DOHH2 (cell line): ENCODE data around the gene WDFY2.

ENCODE experiments used
- H3F3A ChIP-seq: fragments of 200-600 bp; sonication (generic), shearing (Covaris generic); 2 replicates; pipeline ENCODE4 v1.6.0; 2016; ENCODE audit warnings: antibody characterized with exemption, mild to moderate bottlenecking; ENCODE audit not compliant: control insufficient read depth, insufficient read depth
- H3K27ac ChIP-seq: fragments of 200-600 bp; sonication (generic); 2 replicates; pipeline ENCODE4 v1.5.1; 2014; ENCODE audit warnings: low read depth, mild to moderate bottlenecking, low read length, moderate library complexity
- H3K27me3 ChIP-seq: fragments of 200-600 bp; sonication (generic); 2 replicates; pipeline ENCODE4 v1.6.1; 2014; ENCODE audit warnings: mild to moderate bottlenecking, low read length, mixed read lengths; ENCODE audit not compliant: control insufficient read depth
- H3K36me3 ChIP-seq: fragments of 200-600 bp; sonication (generic); 2 replicates; pipeline ENCODE4 v1.6.1; 2014; ENCODE audit warnings: mild to moderate bottlenecking, low read length, moderate library complexity, mixed read lengths; ENCODE audit not compliant: control insufficient read depth
- H3K4me1 ChIP-seq: fragments of 200-600 bp; sonication (generic); 2 replicates; pipeline ENCODE4 v1.6.1; 2014; ENCODE audit warnings: mild to moderate bottlenecking, low read length, mixed read lengths; ENCODE audit not compliant: control insufficient read depth
- H3K4me2 ChIP-seq: fragments of 200-600 bp; sonication (generic); 2 replicates; pipeline ENCODE4 v1.6.0; 2014; ENCODE audit warnings: mild to moderate bottlenecking, low read length, moderate library complexity
- H3K4me3 ChIP-seq: fragments of 200-600 bp; sonication (generic); 2 replicates; pipeline ENCODE4 v1.5.1; 2014; ENCODE audit warnings: mild to moderate bottlenecking, low read length, mixed read lengths
- H3K79me2 ChIP-seq: fragments of 200-600 bp; sonication (generic); 2 replicates; pipeline ENCODE4 v1.6.1; 2014; ENCODE audit warnings: mild to moderate bottlenecking, low read length, mixed read lengths; ENCODE audit not compliant: control insufficient read depth
- H3K9me2 ChIP-seq: fragments of 200-600 bp; sonication (generic); replicated peaks from 2 replicates; pipeline ENCODE4 v1.6.1; 2014; ENCODE audit warnings: mild to moderate bottlenecking, low read length, mixed read lengths; ENCODE audit not compliant: control insufficient read depth
- H3K9me3 ChIP-seq: fragments of 200-600 bp; sonication (generic); 2 replicates; pipeline ENCODE4 v1.6.1; 2014; ENCODE audit warnings: antibody characterized with exemption, low read length, mixed read lengths; ENCODE audit not compliant: control insufficient read depth, insufficient read depth
- H4K20me1 ChIP-seq: fragments of 200-600 bp; sonication (generic); 2 replicates; pipeline ENCODE4 v1.6.0; 2014; ENCODE audit warnings: low read depth, mild to moderate bottlenecking, antibody characterized with exemption, low read length, moderate library complexity; ENCODE audit not compliant: control insufficient read depth, insufficient read depth
- CTCF ChIP-seq: fragments of 200-600 bp; sonication (generic); IDR thresholded peaks from one replicate; pipeline ENCODE4 v1.5.1; 2014; ENCODE audit warnings: antibody characterized with exemption, mild to moderate bottlenecking, low read depth, low read length; ENCODE audit not compliant: poor library complexity, severe bottlenecking
- EZH2phosphoT487 ChIP-seq: fragments of 200-600 bp; sonication (generic); IDR thresholded peaks from 2 replicates; pipeline ENCODE4 v1.6.1; 2017; ENCODE audit warnings: borderline replicate concordance, mild to moderate bottlenecking, antibody characterized with exemption, low read length, moderate library complexity, mixed read lengths

WDFY2 gene

DNA sequence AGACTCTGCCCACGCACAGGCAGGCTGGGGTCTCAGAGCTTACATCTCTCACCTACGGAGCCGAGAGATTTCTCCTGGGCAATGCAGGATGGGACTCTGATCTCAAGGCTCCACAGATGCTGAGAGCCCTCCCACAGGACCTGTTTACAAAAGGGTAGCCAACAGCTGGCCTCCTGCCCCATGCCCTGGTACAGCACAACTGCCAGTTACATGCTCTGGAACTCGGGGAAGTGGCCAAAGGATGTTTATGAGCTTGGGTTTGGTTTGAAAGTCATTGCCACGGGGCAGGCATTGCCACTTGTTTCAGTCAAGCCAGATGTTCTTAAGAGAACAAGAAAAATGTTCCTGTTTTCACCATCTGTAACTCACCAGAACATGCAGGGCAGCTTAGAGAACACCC is 216.2 kb downstream of the WDFY2 start:
- no peak for TF ChIP-seq EZH2phosphoT487
- no peak for TF ChIP-seq CTCF
- Histone ChIP-seq H3K27me3 (no peaks in the 10 kb centered on the region), H3K79me2 (peaks cover 15% of the 10 kb centered on the region), H3K4me3 (no peak overlapping the region), H3K9me2 (no peaks in the 10 kb centered on the region), H3K4me2 (no peak overlapping the region), H3K9me3 (no peaks in the 10 kb centered on the region), H3K4me1 (peaks cover 42% of the 10 kb centered on the region), H4K20me1 (no peaks in the 10 kb centered on the region), H3K36me3 (peaks cover 3% of the 10 kb centered on the region; the same call in 1 of the 2 replicates), H3F3A (peaks cover 7% of the 10 kb centered on the region), H3K27ac (no peak overlapping the region)

- Histone ChIP-seq H3K4me3 (no peak overlapping the region), H3K4me2 (no peak overlapping the region)
Observed at GRCh38 chr13:51801631-51802099, 217.4 kb downstream of the WDFY2 start.

DNA sequence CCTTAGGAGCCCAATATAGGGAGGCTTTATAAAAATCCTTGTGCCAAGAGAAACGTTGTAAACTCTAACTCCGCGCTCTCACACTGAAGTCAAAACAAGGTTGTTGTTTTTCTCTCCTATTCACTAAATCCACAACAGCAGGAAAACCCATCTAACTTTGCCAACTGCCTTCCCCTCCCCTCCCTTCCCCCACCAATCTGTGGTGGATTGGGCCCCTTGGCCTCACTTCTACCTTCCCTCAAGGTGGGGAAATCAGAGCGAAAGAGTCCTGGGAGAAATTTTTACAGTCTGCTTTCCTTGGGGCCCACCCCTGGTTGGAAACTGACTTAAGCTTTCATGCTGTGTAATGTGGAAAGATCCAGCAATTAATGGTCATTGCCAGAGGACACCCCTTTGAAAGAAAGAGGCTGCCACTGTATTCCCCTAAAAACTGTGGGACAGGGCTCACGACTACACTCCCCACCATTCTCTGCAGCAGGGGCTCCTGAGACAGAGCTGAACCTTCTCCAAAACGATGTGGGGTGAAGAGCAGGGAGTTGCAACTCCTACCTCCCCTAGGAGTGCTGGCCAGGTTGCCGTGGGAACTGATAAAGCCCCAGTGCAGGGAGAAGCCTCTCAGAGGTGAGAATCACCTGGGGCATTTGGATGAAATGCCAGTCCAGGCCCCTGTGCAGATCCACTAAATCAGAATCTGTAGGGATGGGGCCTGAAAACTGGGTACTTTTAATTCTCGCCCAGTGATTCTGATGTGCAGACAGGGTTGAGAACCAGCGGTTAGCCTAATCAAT is 218.6 kb downstream of the WDFY2 start:
- Histone ChIP-seq H3K79me2 (peaks cover 15% of the 10 kb centered on the region), H3K27ac (peak overlapping the region; percentile 65; the same call in 1 of the 2 replicates), H3K4me2 (peak overlapping the region; percentile 86), H3K9me2 (no peaks in the 10 kb centered on the region), H3K36me3 (peaks cover 3% of the 10 kb centered on the region; the same call in 1 of the 2 replicates), H4K20me1 (no peaks in the 10 kb centered on the region), H3K4me3 (peak overlapping the region; percentile 73), H3F3A (peaks cover 15% of the 10 kb centered on the region), H3K4me1 (peaks cover 38% of the 10 kb centered on the region), H3K27me3 (no peaks in the 10 kb centered on the region), H3K9me3 (no peaks in the 10 kb centered on the region)
- TF ChIP-seq CTCF (no peak), EZH2phosphoT487 (no peak)

More at GRCh38 chr13:51801631-51802099, 217.4 kb downstream of the WDFY2 start:
- TF ChIP-seq CTCF: no peak
- no peak overlapping the region for H3K27ac ChIP-seq
- H3K9me2 ChIP-seq: no peaks in the 10 kb centered on the region
- no peaks in the 10 kb centered on the region for H3K27me3 ChIP-seq
- H3K4me1 ChIP-seq: peaks cover 40% of the 10 kb centered on the region
- H3K79me2 ChIP-seq: peaks cover 15% of the 10 kb centered on the region
- H4K20me1 ChIP-seq: no peaks in the 10 kb centered on the region
- H3K36me3 ChIP-seq: peaks cover 3% of the 10 kb centered on the region; the same call in 1 of the 2 replicates
- H3F3A ChIP-seq: peaks cover 14% of the 10 kb centered on the region
- no peaks in the 10 kb centered on the region for H3K9me3 ChIP-seq
